ENCODE results near the gene GRPEL2.

GRCh38 chr5:149348518-149348917, 3.2 kb downstream of the GRPEL2 start:
- TF ChIP-seq CTCF (IDR thresholded peaks at IDR 0.05 in 8 of 11, conservative IDR thresholded peaks at IDR 0.05 in 3 of 11) (no peak), POLR2A (IDR thresholded peaks at IDR 0.05) (no peak)

Measured in spleen (tissue), 7 donors.